Epithelial cell of proximal tubule (primary cell): ENCODE results near the gene RPP21. TPM values are rescaled to one million over a fixed set of nuclear protein-coding genes. Genes with fewer than 3 reads are reported as not detected.
"Not testable (repeated sequence)": the region's sequence is repeated elsewhere in the genome, so short reads cannot be mapped to it uniquely, and the experiment has no call there.

Experiments
- DNase-seq: peaks from one replicate; pipeline ENCODE4 v3.0.0-alpha.2; 2011; ENCODE audit warnings: low read depth
- H3K4me3 ChIP-seq: 2 replicates; pipeline ENCODE4 v1.5.1; 2011; ENCODE audit warnings: low read depth, mild to moderate bottlenecking, low read length
- CTCF ChIP-seq: conservative IDR thresholded peaks from 2 replicates; pipeline ENCODE4 v1.5.1; 2012; ENCODE audit warnings: low read depth, mild to moderate bottlenecking, low read length
- total RNA-seq: library from RNA; depleted of rRNA; stranded (reverse); fragments of >200 nt; gene quantifications from 2 replicates; pipeline ENCODE4 v1.2.3, GENCODE V29; 2015

RPP21 gene
- total RNA-seq, 1 donor from 2014 or later = 99.0 TPM

- H3K4me3 ChIP-seq = no peak overlapping the region
- TF ChIP-seq CTCF = no peak
- no peak for DNase-seq
Observed at GRCh38 chr6:30356536-30356935, 11.6 kb downstream of the RPP21 start.

- peak; percentile 83 for TF ChIP-seq CTCF
- DNase-seq = no peak
- H3K4me3 ChIP-seq = peak overlapping the region; percentile 46
Observed at GRCh38 chr6:30357678-30358540, 13.0 kb downstream of the RPP21 start.

- no peak for TF ChIP-seq CTCF
- H3K4me3 ChIP-seq = no peak overlapping the region
Observed at GRCh38 chr6:30359276-30359675, 14.3 kb downstream of the RPP21 start.

GRCh38 chr6:30360139-30360538 is 15.2 kb downstream of the RPP21 start:
- DNase-seq = no peak
- no peak for TF ChIP-seq CTCF
- no peak overlapping the region for H3K4me3 ChIP-seq

More at GRCh38 chr6:30359276-30359675, 14.3 kb downstream of the RPP21 start:
- no peak for DNase-seq

- no peak for DNase-seq
- no peak overlapping the region for H3K4me3 ChIP-seq
- TF ChIP-seq CTCF = no peak
Observed at GRCh38 chr6:30361661-30362060, 16.7 kb downstream of the RPP21 start.

GRCh38 chr6:30363459-30363858 is 18.5 kb downstream of the RPP21 start:
- no peak for TF ChIP-seq CTCF
- no peak for DNase-seq
- H3K4me3 ChIP-seq = no peak overlapping the region

GRCh38 chr6:30364591-30364990 is 19.6 kb downstream of the RPP21 start:
- TF ChIP-seq CTCF = peak; percentile 52
- no peak for DNase-seq
- no peak overlapping the region for H3K4me3 ChIP-seq

- not testable (repeated sequence) for H3K4me3 ChIP-seq, DNase-seq
Observed at GRCh38 chr6:30369280-30369679, 24.3 kb downstream of the RPP21 start.
